SK-MEL-5 (cell line): ENCODE results near the gene SORCS2. TPM values are rescaled to one million over a fixed set of nuclear protein-coding genes. Genes with fewer than 3 reads are reported as not detected.

Experiments
- DNase-seq: peaks from one replicate; pipeline ENCODE4 v3.0.0-alpha.2; 2016; ENCODE audit warnings: low read depth, low spot score
- in situ Hi-C: cut with HindIII; loops from 2 replicates; pipeline ENCODE4 v1.10.0; 2016; ENCODE audit warnings: low sequenced_read_pairs, high pct_unique_total_duplicates, low pct_unique_long_range_greater_than_20kb
- total RNA-seq: library from RNA; depleted of rRNA; stranded (reverse); fragments of >200 nt; shearing (Covaris generic); gene quantifications from 2 replicates; pipeline ENCODE4 v1.2.3, GENCODE V29; 2014

Gene SORCS2
- total RNA-seq, 1 experiment from 2014 or later, result not detected

DNA sequence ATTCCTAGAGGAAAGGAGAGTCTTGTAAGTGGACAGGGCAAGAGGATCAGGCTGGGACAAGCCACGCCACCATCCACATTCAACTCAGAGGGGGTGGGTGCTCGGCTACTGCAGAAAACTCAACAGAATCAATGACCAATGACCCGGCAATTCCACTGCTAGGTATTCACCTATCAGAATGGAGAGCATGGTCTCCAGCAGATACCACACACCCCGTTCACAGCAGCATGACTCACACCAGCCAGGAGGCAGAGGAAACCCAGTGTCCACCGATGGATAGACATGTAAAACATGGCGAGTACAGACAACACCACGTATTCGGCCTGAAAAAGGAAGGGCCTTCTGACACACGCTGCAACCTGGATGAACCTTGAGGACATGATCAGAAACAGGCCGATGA lies 571.5 kb downstream of the SORCS2 start:
- in situ Hi-C loops, result no loop called here
- no peak for DNase-seq

DNA sequence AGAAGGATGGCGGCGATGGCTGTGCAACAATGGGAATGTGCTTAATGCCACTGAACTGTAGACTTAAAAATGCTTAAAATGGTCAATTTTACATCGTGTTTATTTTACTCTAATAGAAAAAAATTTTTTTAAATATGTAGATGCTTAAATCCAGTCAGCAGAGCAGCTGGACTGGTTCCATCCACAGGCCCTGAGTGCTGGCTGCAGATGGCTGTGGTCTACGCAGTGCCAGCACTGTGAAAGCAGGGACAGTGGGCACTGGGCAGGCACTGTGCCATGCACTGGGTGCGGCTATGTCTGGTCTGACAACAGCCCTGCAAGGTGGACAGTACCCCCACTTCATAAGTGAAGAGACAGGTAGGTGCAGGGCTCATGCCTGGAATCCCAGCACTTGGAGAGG lies 572.1 kb downstream of the SORCS2 start:
- in situ Hi-C loops, result no loop called here
- no peak for DNase-seq

DNA sequence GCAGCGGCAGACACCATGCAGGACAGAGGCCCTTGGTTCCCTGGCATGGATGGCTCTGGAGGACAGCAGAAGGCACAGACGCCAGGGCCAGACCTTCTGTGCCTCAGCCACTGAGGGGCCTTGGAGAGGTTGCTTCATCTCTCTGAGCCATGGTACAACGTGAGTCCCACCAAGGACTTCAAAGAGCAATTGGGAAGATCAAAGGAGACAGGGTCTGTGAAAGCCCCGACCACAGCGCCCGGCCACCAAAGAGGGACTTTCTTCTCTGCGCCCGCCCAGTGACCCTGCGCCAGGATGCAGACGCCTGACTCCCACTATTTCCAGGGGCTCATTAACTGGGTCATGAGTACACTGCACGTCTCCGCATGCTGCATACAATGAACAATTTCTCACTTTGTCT lies 573.3 kb downstream of the SORCS2 start:
- DNase-seq, result no peak
- in situ Hi-C loops, result no loop called here

DNA sequence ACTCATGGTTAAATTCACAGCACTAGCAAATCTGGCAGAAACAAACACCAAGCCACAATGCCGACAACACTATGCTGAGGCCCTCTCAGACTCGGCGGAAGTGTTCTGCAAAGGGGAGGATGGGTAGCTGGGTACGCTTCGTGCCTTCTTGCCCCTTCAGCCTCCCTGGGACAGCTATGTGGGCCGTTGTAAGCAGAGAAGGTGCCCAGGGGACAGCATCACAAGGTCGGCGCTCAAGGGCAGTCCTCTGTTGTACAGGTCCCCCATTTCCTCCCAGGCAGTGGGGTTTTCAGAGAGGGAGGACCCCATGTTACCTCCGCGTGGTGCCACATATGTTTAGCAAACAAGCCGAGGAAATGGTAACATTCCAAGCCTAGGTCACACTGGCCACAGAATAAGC lies 573.7 kb downstream of the SORCS2 start:
- in situ Hi-C loops, result no loop called here
- peak; percentile 7 for DNase-seq

DNA sequence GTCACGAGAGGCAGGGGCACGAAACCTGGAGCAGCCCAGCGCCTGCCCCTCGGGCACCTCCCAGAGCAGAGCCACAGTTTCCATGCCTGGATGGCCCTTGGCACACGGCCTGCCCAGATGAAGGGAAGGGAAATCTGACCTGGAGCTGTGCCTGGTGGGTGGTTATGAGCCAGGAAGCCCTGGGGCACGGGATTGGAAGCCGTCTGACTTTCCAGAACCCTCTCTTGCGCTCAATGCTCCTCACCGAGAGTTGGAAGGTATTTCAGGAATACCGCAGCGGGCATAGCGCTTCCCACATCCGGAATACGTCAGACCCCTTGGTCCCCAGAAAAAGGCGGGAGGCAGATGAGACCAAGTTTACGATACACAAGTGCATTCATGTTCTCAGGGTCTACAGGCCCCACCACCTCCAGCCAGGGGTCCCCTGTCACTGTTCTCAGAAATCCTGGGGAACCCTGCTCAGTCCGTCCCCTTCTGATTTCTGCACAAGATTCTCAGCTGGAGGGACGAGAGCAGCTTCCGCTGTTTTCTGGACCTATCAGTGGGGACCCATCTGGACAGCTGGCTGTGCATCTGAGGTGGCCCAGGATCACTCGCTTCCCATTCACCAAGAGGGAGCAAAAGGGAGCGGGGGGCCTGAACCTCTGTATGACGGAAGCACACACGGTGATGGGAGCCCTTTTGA lies 574.5 kb downstream of the SORCS2 start:
- DNase-seq, result no peak
- in situ Hi-C loops, result no loop called here

DNA sequence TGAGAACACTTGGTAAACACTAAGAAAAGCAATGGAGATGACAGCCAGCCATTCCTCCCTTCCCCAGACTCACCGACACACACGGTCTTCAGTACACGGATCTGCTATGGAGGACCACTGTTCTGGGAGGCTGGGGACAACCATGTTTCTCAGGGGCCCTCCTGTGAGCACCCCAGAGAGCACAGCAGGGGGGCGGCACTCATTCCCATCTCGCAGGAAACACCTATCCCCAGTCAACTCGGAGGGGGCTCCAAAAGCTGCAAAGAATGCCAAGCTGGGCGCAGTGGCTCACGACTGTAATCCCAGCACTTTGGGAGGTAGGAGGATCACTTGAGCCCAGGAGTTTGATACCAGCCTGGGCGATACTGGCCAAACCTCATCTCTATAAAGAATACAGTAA lies 575.2 kb downstream of the SORCS2 start:
- in situ Hi-C loops, result no loop called here
- DNase-seq, result no peak

DNA sequence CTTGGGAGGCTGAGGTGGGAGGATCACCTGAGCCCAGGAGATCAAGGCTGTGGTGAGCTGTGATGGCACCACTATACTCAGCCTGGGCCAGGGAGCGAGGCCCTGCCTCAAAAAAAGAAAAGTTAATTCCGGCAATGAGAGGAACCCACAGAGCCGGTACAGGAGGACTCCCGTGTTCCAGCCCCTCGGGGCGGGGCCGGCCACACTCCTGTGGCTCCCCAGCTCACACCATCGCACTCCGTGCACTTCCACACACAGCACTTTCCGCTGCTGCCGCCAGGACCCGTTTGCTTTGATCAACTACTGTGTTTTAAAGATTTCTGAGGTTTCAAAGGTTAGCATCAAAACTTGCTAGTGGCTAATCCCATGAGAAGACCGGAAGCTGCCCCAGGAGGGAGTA lies 575.6 kb downstream of the SORCS2 start:
- DNase-seq, result no peak
- in situ Hi-C loops, result no loop called here

DNA sequence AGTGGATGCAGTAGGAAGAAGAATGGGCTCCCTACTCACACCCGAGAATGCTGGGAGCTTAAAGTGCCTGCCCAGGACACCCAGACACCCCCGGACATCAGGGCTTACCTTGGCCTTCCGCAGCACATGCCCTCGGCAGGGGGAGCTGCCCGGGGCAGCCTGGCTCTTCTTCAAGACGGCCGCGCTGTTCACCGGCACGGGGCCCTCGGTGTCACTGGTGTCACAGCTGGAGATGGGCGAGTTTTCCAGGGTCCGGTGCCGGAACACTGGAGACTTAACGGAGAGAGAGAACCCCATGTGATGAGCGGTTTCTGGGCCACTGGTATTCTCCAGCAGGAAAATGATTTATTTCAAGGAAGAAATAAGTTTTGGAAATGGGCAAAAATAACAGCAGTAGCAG lies 576.4 kb downstream of the SORCS2 start:
- in situ Hi-C loops, result no loop called here
- no peak for DNase-seq

DNA sequence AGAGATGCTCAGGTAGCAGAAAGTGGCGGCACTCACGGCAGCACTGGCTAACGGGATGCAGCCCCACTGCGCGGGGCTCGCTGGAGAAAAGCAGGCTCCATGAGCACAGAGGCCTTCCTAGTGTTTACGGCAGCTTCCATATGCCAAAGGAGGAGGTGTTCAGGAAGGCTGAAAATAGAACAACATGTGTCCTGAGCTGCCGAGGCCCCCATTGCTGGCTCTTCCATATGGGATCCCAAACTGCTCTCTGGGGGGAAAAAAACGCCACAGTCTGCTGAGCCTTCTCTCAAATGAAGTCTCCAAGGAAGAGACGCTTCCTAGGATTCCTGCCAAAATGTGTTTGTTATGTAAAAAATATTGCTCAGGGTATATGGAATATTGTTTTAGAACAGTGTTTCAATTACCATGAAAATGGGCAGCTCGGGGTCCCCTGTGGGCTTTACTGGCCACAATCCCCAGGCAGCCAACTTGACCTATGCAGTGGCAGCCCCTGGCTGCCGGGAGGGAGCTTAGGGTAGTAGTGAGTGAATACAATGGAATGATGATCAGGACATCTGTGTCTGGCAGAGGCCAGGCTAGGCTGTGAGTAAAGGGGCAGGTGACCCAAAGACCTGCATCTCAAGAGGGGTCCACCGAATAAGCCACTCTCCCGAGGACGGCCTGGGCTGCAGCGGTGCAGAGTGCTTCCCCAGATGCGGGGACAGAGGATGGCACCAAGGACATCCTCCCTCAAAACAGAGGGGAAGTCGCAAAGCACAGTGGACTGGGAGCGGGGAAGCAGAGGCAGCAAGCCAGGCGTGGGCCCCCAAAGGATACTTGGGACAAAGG lies 577.3 kb downstream of the SORCS2 start:
- in situ Hi-C loops, result no loop called here
- no peak for DNase-seq

DNA sequence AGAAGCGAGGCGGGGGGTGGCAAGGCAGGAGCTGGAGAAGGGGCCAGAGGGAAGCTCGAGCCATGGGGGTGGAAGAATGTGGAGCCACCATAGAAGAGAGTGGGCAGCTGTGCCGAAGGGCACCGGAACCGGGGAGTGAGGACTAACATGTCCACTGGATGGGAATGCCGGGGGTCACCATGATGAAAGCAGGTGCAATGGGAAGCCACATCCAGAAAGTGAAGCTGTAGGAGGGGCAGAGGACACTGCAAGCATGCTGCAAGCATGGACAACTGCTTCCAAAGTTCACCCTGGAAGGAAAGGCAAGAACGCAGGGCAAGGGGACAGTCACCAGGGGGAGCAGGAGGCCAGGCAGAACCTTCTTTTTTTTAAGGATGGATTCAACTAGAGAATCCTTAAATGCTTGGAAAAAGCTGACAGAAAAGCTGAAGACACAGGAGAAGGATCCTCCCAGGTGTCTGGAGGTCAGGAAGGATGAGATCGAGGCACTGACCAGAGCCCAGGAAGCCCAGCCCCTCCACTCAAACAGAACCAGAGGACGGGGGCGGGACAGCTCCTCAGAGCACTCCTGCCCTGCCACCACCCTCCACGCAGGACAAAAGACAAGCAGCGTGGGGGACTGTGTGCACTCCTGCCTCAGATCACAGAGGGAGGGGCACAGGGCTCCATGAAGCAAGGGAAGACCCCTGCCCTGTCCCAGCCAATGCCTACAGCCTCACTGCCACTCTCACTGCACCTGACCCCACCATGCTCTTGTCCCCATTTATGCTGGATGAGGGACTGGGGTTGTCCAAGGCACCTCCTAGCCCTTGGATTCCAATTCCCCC lies 578.1 kb downstream of the SORCS2 start:
- DNase-seq, result peak; percentile 26
- in situ Hi-C loops, result no loop called here

DNA sequence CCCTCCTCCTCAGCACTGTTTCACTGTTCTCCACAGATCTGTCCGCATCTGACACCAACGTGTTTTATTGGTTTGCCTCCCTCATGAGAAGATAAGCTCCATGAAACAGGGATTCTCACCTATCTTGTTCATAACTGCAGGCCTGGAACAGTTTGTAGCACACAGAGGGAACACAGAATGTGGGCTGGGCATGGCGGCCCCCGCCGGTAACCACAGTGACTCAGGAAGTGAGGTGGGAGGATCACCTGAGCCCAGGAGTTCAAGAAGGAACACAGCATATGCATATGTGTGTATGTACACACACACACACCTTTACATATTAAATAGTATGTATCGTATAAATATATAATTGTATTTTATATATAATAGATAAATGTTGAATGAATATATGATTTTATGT lies 578.7 kb downstream of the SORCS2 start:
- in situ Hi-C loops, result no loop called here
- DNase-seq, result no peak

DNA sequence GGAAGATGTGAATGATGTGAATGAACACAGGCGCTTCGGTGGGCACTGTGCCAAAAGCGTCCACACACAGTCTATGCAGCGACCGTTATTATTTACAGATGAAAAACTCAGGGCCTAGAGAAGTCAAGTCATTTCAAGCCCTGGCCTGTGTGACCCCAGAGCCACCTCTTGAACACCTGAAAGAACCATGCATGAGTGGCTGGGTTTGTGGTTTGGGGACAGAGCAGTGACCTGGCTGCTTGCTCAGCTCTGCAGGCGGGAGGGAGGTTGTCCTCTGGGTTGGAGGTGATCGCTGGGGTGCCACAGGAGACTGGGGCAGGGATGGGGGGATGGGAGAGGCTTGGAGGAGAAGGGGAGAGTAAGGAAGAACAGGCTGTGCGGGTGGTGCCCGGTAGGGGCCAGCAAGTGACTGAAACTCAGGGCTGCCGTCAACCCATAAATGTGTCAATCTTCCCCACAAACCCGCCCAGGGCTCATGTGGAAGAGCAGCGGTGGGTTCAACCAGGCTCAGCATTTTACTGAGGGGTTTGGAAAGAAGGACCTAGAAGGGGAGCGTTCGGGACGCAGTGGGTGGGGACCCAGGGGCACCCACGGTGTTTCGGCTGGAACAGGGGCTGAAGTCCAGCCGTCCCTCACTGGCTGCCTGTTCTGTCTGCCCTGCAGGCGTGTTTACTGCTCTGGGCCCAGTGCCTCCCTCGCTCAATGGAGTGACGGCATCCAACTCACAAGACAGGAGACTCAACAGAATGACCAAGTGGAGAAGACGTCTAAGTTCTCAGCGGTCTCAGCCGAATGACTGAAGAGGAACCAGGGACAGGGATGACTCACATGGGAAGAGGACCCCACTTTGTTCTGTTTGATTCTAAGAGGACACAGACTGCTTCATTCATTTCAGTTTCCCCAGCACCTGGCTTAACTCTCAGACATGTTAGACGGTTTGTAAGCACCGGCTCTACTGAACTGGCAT lies 579.5 kb downstream of the SORCS2 start:
- DNase-seq, result peak; percentile 8
- in situ Hi-C loops, result no loop called here

DNA sequence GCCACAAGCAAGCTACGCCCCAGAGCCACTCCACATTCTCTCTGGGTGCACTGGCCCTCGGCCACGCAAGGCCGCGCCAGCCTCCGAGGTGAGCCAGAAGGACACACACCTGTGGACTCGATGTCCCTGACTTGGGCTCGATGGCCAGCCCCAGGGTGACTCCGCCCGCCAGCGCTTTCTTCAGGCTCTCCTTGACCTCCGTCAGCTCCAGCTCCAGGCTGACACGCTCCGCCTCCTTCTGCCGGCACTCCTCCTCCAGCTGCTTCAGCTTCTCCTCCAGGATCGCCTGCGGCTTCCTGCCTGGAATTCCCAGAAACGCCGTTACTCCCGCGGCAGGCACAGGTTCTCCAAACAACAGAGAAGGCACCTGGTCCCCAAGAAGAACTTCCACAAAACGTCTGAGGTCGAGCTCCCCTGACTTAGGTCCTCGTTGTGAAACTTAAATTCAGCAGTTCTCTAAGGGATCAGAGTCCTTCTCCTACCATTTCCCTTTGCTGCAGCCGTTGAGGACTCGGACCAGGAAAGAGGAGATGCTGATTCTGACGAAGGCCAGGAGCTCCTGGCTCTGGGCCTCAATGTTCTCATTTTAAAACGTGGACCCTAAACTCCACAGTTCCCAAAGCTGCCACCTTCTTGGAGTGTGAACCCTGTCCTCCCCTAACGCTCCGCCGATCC lies 580.5 kb downstream of the SORCS2 start:
- in situ Hi-C loops, result no loop called here

DNA sequence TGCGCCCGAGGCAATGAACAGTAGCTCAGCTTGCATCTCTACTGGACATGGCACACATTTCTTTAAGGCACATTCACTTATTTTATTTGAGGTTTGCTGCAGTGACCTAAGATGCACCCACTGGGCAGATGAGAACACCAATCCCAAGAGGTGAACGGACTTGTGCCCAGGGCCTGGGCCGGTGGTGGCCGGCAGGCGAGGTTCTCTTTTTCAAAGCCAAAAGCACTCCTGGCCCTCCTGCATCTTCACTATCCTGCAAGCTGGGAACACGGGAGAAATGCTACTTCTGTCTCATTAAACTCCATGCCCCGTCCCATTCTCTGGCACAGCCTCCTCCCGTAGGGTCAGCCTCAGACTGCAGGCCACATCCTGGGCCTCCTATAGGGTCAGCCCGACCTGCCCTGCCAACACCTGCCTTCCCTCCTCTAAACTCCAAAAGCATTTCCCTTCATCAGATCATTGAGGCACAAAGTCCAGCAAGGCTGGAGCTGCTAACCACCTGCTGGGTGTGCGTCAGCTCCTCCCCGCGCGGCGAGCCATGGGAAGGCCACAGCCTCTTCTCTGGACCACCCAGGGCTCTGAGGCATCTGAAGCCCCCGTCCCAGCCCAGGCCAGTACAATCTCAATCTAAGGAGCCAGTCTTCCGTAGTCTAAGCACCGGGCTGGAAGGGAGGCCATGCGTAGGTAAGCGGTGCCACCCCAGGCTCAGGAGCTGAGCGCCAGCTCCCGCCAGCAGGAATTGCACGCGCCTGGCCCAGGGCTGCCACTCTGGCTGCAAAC lies 581.3 kb downstream of the SORCS2 start:
- DNase-seq, result no peak
- in situ Hi-C loops, result no loop called here

More for the DNA sequence above, 580.5 kb downstream of the SORCS2 start:
- no peak for DNase-seq

DNA sequence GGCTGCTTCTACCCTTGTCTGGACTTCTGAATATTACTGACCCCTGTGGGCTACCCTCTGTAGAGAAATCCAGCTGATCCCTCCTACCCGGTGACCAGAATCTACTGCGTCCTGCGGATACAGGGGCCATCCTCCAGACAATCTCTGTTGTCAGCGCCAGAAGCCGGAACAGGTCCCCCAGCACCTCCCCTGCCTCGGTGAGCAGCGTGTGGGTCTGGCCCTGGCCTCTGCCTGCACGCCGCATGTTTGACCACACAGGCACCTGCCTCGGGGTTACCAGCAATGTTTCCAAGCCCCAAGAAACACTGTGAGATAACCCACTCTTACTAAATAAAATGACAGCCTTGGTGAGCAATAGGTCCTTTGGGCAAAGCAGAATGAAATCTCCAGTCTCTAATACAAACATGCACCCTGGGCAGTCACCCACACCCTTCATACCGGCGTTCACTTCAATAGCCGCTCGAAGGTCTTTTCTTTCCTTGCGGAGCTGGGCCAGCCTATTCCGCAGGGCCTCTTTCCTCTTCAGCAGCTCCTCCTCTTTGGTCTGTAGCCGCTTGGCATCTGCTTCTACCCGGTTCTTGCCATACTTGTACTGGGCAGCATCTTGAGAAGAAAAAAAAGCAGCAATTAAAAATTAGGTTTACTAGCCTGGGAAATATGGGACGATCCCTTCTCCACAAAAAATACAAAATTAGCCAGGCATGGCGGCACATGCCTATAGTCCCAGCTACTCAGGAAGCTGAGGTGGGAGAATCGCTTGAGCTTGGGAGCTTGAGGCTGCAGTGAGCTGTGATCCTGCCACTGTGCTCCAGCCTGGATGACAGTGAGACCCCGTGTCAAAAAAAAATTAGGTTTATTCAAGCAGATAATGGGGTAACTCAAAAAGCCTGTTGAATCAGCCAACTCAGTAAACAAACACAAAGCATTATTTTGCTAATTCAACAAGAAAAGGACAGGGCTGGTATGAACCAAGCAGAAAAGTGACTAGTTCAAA lies 582.3 kb downstream of the SORCS2 start:
- in situ Hi-C loops, result no loop called here
- DNase-seq, result no peak
